Neutrophil (primary cell): ENCODE data around the gene ETS1.

ENCODE experiments used
- H3K27ac ChIP-seq: fragments of 200-600 bp; sonication (generic); 2 replicates; pipeline ENCODE4 v1.5.1; 2016; ENCODE audit warnings: mild to moderate bottlenecking, moderate library complexity
- H3K27me3 ChIP-seq: fragments of 200-600 bp; sonication (generic); 2 replicates; pipeline ENCODE4 v1.6.0; 2016; ENCODE audit warnings: mild to moderate bottlenecking
- H3K36me3 ChIP-seq: fragments of 200-600 bp; sonication (generic); 2 replicates; pipeline ENCODE4 v1.5.1; 2017
- H3K4me1 ChIP-seq, 2 experiments: fragments of 200-600 bp in 1 of 2; sonication (generic) in 1 of 2; 1 replicate in 1 of 2; 2 replicates in 1 of 2; pipeline versions ENCODE4 v1.5.1 to v1.6.1; 2013 to 2016; ENCODE audit warnings: low read depth in 1 of 2, low read length in 1 of 2, mild to moderate bottlenecking in 1 of 2, moderate library complexity in 1 of 2; ENCODE audit not compliant: control insufficient read depth in 1 of 2, insufficient read depth in 1 of 2
- H3K4me3 ChIP-seq, 2 experiments: fragments of 200-600 bp in 1 of 2; sonication (generic) in 1 of 2; 1 replicate in 1 of 2; 2 replicates in 1 of 2; pipeline ENCODE4 v1.5.1; 2013 to 2016; ENCODE audit warnings: low read depth in 1 of 2, low read length in 1 of 2, mild to moderate bottlenecking in 1 of 2, moderate library complexity in 1 of 2
- H3K9me3 ChIP-seq: fragments of 200-600 bp; sonication (generic); 2 replicates; pipeline ENCODE4 v1.5.1; 2016
- TF ChIP-seq, protein P1 (sequence below): fragments of 200-600 bp; sonication (generic); IDR thresholded peaks from 2 replicates; pipeline ENCODE4 v1.5.1; 2016; ENCODE audit warnings: antibody characterized with exemption

ETS1 gene

GRCh38 chr11:128517451-128518230, 69.7 kb downstream of the ETS1 start:
- no peaks in the 10 kb centered on the region for H3K27me3 ChIP-seq
- TF ChIP-seq, protein P1, sequence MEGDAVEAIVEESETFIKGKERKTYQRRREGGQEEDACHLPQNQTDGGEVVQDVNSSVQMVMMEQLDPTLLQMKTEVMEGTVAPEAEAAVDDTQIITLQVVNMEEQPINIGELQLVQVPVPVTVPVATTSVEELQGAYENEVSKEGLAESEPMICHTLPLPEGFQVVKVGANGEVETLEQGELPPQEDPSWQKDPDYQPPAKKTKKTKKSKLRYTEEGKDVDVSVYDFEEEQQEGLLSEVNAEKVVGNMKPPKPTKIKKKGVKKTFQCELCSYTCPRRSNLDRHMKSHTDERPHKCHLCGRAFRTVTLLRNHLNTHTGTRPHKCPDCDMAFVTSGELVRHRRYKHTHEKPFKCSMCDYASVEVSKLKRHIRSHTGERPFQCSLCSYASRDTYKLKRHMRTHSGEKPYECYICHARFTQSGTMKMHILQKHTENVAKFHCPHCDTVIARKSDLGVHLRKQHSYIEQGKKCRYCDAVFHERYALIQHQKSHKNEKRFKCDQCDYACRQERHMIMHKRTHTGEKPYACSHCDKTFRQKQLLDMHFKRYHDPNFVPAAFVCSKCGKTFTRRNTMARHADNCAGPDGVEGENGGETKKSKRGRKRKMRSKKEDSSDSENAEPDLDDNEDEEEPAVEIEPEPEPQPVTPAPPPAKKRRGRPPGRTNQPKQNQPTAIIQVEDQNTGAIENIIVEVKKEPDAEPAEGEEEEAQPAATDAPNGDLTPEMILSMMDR: no peak
- H3K9me3 ChIP-seq: no peaks in the 10 kb centered on the region
- H3K4me1 ChIP-seq: peaks cover 52 to 95% of the 10 kb centered on the region in 2 experiments
- no peak overlapping the region for H3K4me3 ChIP-seq
- no peak overlapping the region for H3K27ac ChIP-seq
- peaks cover 8% of the 10 kb centered on the region for H3K36me3 ChIP-seq

DNA sequence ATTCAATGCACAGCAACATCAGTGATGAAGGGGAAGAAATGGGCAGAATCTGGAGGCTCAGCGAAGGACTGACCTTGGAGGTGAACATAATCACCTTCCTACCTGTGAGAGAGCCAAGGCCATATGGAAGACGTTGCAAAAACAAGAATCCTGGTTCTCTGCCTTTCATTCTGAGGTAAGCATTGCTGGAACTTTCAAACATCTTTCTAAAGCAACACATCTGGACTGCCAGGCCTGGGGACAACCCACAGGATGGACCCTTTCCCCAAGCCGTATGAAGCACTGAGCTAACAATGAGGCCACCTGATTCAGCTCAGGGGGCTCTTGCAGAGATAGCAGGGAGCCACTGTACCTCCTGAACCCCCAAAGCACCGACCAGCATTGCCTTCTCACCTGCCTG, 70.5 kb downstream of the ETS1 start:
- peaks cover 50 to 91% of the 10 kb centered on the region in 2 experiments for H3K4me1 ChIP-seq
- TF ChIP-seq, protein P1: no peak
- no peaks in the 10 kb centered on the region for H3K9me3 ChIP-seq
- H3K27me3 ChIP-seq: no peaks in the 10 kb centered on the region
- no peak overlapping the region for H3K4me3 ChIP-seq
- no peak overlapping the region for H3K27ac ChIP-seq
- H3K36me3 ChIP-seq: peaks cover 12% of the 10 kb centered on the region

- no peak overlapping the region for H3K27ac ChIP-seq
- H3K4me3 ChIP-seq: no peak overlapping the region
- H3K9me3 ChIP-seq: no peaks in the 10 kb centered on the region
- no peaks in the 10 kb centered on the region for H3K27me3 ChIP-seq
- H3K4me1 ChIP-seq: peaks cover 43 to 84% of the 10 kb centered on the region in 2 experiments
- TF ChIP-seq, protein P1: no peak
- peaks cover 12% of the 10 kb centered on the region for H3K36me3 ChIP-seq
Observed at GRCh38 chr11:128515826-128516778, 71.3 kb downstream of the ETS1 start.

DNA sequence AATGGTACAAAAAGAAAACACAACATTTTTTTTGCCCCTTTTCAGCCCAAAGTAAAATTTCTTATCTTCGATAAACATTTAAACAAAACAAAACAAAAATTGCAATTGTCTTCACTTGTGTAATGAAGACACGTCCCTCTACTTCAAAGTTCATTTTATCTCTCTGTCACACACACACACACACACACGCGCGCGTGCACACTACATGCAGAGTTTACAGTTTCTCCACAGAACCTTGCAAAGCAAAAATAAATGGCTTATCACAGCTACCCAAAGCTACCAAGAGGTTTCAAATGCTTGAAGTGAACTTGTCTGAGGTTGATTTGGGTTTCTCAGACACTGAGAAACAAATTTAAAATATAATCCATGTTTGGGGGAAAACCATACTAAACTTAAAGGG, 72.3 kb downstream of the ETS1 start:
- Histone ChIP-seq H3K4me1 (peaks cover 32 to 73% of the 10 kb centered on the region in 2 experiments), H3K27ac (no peak overlapping the region), H3K27me3 (no peaks in the 10 kb centered on the region), H3K4me3 (no peak overlapping the region), H3K9me3 (no peaks in the 10 kb centered on the region), H3K36me3 (peaks cover 12% of the 10 kb centered on the region)
- TF ChIP-seq, protein P1: no peak

- Histone ChIP-seq H3K27ac (peak overlapping the region; percentile 7), H3K36me3 (peaks cover 12% of the 10 kb centered on the region), H3K27me3 (no peaks in the 10 kb centered on the region), H3K9me3 (no peaks in the 10 kb centered on the region), H3K4me3 (no peak overlapping the region), H3K4me1 (peaks cover 23 to 66% of the 10 kb centered on the region in 2 experiments)
- TF ChIP-seq, protein P1: no peak
Observed at GRCh38 chr11:128513915-128514681, 73.3 kb downstream of the ETS1 start.
